WTC11 (cell line): ENCODE results near the gene NUDCD3.

ENCODE experiments used
- CTCF ChIP-seq: fragments of 200-600 bp; IDR thresholded peaks from 2 replicates; pipeline ENCODE4 v1.8.0; 2022; ENCODE audit warnings: antibody characterized with exemption
- ELF4 ChIP-seq: sonication (generic); formaldehyde crosslinking; IDR thresholded peaks from 2 replicates; pipeline ENCODE4 v1.8.1; 2022; ENCODE audit warnings: low read depth, mild to moderate bottlenecking, moderate library complexity, missing genetic modification reagents
- FOXJ3 ChIP-seq: sonication (generic); formaldehyde crosslinking; IDR thresholded peaks from 2 replicates; pipeline ENCODE4 v1.9.0; 2021; ENCODE audit warnings: missing genetic modification reagents, mild to moderate bottlenecking, borderline replicate concordance
- NFE2L1 ChIP-seq: sonication (generic); formaldehyde crosslinking; IDR thresholded peaks from 2 replicates; pipeline ENCODE4 v1.8.1; 2023; ENCODE audit warnings: missing genetic modification reagents
- USF2 ChIP-seq: sonication (generic); formaldehyde crosslinking; IDR thresholded peaks from 2 replicates; pipeline ENCODE4 v1.8.1; 2023; ENCODE audit warnings: mild to moderate bottlenecking, missing genetic modification reagents, moderate library complexity

- TF ChIP-seq ELF4 (CRISPR knock-in tag): no peak
- no peak for TF ChIP-seq FOXJ3
- TF ChIP-seq USF2: no peak
- no peak for TF ChIP-seq CTCF
- no peak for TF ChIP-seq NFE2L1 (CRISPR knock-in tag)
Observed at GRCh38 chr7:44460325-44460724, 30.1 kb downstream of the NUDCD3 start.
